ENCODE data around the gene ID3. TPM values are rescaled to one million over a fixed set of nuclear protein-coding genes. Genes with fewer than 3 reads are reported as not detected.

ID3 gene, protein sequence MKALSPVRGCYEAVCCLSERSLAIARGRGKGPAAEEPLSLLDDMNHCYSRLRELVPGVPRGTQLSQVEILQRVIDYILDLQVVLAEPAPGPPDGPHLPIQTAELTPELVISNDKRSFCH
- total RNA-seq, result 21.2 and 23.5 TPM in 2 replicates

GRCh38 chr1:23559136-23559984 lies at the start of gene ID3:
TSS of gene ID3 (minus strand) at chr1:23559501. CDS start at chr1:23559426, 75 bp downstream.
- H3K36me3 Mint-ChIP-seq (ENCODE audit: low read depth), result peaks cover 10% of the 10 kb centered on the region

DNA sequence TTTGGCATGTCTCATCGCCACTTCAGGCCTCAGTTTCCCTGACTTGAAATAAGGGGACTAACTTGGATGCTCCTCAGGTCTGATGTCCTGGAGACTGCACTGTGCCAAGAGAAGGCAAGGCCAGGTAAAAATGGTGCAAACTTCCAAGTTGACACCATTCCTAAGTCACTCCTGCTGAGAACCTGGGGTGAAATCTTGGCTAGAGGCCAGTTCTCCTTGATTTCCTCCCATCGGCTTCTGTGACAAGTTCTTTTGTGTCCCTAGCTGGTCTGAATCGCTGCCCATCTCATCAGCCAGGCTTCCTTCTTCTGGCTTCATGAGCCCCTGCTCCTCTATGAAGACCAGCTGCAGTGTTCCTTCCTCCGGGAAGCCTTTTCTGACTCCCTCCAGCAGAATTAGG lies 48.6 kb upstream of the ID3 start:
- Mint-ChIP-seq H3K4me3 (no peak overlapping the region), H3K36me3 (ENCODE audit: low read depth) (no peaks in the 10 kb centered on the region), H3K4me1 (peaks cover 33% of the 10 kb centered on the region), H3K27me3 (peaks cover 2% of the 10 kb centered on the region), H3K9me3 (no peaks in the 10 kb centered on the region), H3K27ac (no peak overlapping the region)
- intact Hi-C loops (cut with micrococcal nuclease), result no loop called here
- no peak for DNase-seq

More at GRCh38 chr1:23559136-23559984, at the start of gene ID3:
- H3K27ac Mint-ChIP-seq, result peak within 1 kb of the TSS; percentile 86
- intact Hi-C loops (cut with micrococcal nuclease), result loop anchor here (1.0 to 10.0 kb wide), 3 partner anchors 18 to 185 kb away; partner anchors contain the start of gene ELOA
- DNase-seq, result peak; percentile 99
- no peaks in the 10 kb centered on the region for H3K9me3 Mint-ChIP-seq
- peaks cover 57% of the 10 kb centered on the region for H3K4me1 Mint-ChIP-seq
- H3K4me3 Mint-ChIP-seq, result peak within 1 kb of the TSS; percentile 93
- H3K27me3 Mint-ChIP-seq, result peaks cover 31% of the 10 kb centered on the region

- intact Hi-C loops (cut with micrococcal nuclease), result no loop called here
- peak; percentile 78 for DNase-seq
- H3K9me3 Mint-ChIP-seq, result no peaks in the 10 kb centered on the region
- peak overlapping the region; percentile 72 for H3K27ac Mint-ChIP-seq
- no peaks in the 10 kb centered on the region for H3K27me3 Mint-ChIP-seq
- H3K4me1 Mint-ChIP-seq, result peaks cover 53% of the 10 kb centered on the region
- no peaks in the 10 kb centered on the region for H3K36me3 Mint-ChIP-seq (ENCODE audit: low read depth)
- peak overlapping the region; percentile 51 for H3K4me3 Mint-ChIP-seq
Measured at GRCh38 chr1:23601968-23602876, 42.9 kb upstream of the ID3 start.

DNA sequence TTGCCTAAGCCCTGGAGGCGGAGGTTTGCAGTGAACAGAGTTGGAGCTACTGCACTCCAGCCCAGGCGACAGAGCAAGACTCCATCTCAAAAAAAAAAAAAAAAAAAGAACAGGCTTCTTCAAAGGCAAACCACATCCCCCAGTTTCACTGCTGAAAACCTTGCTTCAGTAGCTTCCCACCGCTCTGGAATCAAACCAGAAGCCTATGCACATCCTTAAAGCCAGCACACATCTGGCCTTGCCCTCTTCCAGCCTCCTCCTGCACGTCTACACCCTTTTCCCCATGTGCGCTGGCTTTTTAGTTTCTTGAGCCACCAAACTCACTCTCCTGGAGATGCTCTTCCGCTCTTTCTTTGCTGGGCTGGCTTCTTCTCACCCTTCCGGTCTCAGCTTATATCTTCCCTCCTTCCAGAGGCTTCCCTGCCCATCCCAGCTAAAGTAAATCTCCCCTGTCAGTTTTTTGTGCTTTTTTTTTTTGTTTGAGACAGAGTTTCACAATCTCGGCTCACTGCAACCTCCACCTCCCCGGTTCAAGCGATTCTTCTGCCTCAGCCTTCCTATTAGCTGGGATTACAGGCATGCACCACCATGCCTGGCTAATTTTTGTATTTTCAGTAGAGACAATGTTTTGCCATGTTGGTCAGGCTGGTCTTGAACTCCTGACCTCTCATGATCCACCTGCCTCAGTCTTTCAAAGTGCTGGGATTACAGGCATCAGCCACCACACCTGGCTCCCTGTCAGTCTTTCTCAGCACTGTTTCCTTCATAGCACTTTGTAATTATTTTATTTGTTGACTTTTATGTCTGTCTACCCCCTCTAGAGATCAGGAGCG lies 42.0 kb upstream of the ID3 start:
- intact Hi-C loops (cut with micrococcal nuclease), result no loop called here
- peak; percentile 80 for DNase-seq
- Mint-ChIP-seq H3K36me3 (ENCODE audit: low read depth) (no peaks in the 10 kb centered on the region), H3K9me3 (peaks cover 5% of the 10 kb centered on the region), H3K4me1 (peaks cover 55% of the 10 kb centered on the region), H3K27me3 (no peaks in the 10 kb centered on the region), H3K4me3 (peak overlapping the region; percentile 51), H3K27ac (peak overlapping the region; percentile 72)

- Mint-ChIP-seq H3K9me3 (peaks cover 5% of the 10 kb centered on the region), H3K36me3 (ENCODE audit: low read depth) (no peaks in the 10 kb centered on the region), H3K27me3 (no peaks in the 10 kb centered on the region), H3K27ac (peak overlapping the region; percentile 45), H3K4me1 (peaks cover 57% of the 10 kb centered on the region), H3K4me3 (peak overlapping the region; percentile 47)
- intact Hi-C loops (cut with micrococcal nuclease), result no loop called here
- DNase-seq, result no peak
Measured at GRCh38 chr1:23600283-23600682, 41.0 kb upstream of the ID3 start.

DNA sequence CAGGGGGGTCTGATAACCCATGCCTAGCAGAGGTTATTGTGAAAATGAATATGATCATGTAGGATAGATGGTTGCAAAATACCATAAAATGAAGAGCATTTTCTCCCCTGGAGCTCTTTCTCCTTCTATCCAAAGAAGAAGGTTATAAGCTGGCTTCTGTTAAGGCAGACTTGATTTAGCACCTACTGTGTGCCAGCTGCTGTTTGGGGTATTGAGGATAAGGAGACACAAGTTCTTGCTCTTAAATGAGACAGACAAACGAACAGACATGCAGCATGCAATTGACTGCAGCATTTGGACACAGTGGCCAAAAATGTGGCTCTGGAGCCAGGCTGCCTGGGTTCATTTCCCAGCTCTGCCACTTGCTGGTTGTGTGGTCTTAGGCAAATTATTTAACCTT lies 39.8 kb upstream of the ID3 start:
- Mint-ChIP-seq H3K36me3 (ENCODE audit: low read depth) (no peaks in the 10 kb centered on the region), H3K27ac (no peak overlapping the region), H3K4me3 (no peak overlapping the region), H3K27me3 (no peaks in the 10 kb centered on the region), H3K9me3 (peaks cover 5% of the 10 kb centered on the region), H3K4me1 (peaks cover 63% of the 10 kb centered on the region)
- intact Hi-C loops (cut with micrococcal nuclease), result no loop called here
- no peak for DNase-seq

DNA sequence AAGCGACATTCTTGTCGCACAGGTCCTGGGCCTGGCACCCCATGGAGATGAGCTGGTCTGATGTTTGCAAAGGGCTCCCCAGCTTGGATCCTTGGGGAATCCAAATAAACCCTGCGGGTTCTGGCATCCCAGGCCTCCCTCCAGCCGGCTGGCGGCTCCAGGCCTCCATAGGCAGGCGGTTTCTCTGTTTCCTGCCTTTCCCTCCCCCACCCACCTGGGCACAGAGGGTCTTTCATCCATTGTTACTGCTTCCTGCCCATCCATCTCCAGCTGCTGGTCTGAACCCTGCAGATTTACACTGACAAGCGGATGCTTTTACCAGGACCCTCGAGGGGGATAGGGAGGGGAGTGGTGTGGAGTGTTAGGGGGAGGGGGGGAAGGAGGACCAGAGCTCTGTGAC lies 39.1 kb upstream of the ID3 start:
- intact Hi-C loops (cut with micrococcal nuclease), result no loop called here
- H3K4me3 Mint-ChIP-seq, result no peak overlapping the region
- peaks cover 65% of the 10 kb centered on the region for H3K4me1 Mint-ChIP-seq
- peaks cover 5% of the 10 kb centered on the region for H3K9me3 Mint-ChIP-seq
- no peak for DNase-seq
- H3K27me3 Mint-ChIP-seq, result no peaks in the 10 kb centered on the region
- no peaks in the 10 kb centered on the region for H3K36me3 Mint-ChIP-seq (ENCODE audit: low read depth)
- H3K27ac Mint-ChIP-seq, result no peak overlapping the region

DNA sequence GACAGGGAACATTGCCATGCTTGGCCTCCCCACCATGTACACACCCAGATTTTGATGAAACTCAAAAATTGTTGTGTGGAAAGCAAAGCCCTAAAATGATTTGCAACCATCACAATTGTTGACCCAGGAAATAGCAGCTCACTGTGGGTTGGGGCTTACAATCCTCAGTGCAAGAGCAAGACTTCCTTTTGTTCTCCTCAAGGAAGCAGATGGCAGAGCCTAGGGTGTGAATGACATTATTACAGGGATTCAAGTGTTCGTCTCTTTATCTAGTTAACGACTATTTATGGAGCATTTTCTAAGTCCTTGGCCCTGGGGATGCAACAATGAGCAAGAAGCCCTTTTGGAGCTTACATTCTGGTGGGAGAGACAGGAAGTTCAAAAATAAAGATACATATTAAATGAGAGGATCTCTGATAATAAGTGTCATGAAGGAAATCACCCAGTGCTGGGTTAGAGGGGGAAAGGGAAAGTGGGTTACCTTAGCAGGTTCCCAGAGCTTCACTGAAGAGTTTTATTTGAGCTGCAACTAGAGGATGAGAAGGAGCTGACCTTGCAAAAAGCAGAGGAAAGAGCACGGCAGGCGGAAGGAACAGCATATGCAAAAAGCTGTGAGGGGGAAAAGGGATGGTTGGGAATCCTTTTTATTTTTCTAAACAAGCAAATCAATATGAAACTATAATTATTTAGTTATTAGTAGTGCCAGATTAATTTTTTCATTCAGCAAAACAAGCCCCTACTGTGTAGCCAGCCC lies 38.5 kb upstream of the ID3 start:
- H3K4me1 Mint-ChIP-seq, result peaks cover 64% of the 10 kb centered on the region
- DNase-seq, result no peak
- no peaks in the 10 kb centered on the region for H3K36me3 Mint-ChIP-seq (ENCODE audit: low read depth)
- peak overlapping the region; percentile 18 for H3K27ac Mint-ChIP-seq
- no peaks in the 10 kb centered on the region for H3K27me3 Mint-ChIP-seq
- H3K4me3 Mint-ChIP-seq, result no peak overlapping the region
- H3K9me3 Mint-ChIP-seq, result peaks cover 5% of the 10 kb centered on the region
- intact Hi-C loops (cut with micrococcal nuclease), result no loop called here

DNA sequence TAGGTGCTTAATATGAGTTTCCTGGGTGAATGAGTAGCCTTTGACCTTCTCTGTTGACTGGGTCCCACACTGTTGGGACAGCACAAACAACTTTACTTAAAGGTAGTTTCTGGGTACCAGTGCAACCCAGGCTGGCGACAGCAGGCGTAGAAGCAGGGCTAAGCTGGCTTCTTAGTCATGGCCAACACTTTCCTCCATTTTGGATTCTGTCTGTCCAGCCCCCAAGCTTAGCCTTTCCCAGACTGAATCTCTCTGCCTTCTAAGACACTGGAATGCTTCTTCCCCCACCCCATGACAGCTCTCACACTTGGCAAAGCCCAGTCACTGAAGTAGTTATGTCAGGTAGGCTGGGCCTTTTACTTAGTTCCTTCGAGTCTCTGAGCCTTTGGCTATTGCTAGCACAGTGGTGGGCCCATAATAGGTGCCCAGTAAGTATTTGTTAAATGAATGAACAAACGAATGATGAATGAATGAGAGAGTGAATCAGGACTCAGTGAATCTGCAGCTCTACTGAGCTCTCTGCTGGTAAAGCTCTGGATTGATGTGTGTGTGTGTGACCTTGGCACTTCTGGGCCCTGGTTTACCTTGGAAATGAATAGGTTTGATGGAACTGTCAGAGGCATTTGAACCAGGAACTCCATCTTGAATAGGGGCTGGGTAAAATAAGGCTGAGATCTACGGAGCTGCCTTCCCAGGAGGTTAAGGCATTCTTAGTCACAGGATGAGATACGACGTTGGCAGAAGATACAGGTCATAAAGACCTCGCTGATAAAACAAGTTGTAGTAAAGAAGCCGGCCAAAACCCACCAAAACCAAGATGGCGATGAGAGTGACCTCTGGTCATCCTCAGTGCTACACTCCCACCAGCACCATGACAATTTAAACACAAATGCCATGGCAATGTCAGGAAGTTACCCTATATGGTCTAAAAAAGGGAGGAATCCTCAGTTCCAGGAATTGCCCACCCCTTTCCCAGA lies 37.4 kb upstream of the ID3 start:
- Mint-ChIP-seq H3K36me3 (ENCODE audit: low read depth) (no peaks in the 10 kb centered on the region), H3K4me1 (peaks cover 63% of the 10 kb centered on the region), H3K9me3 (peaks cover 5% of the 10 kb centered on the region), H3K27ac (no peak overlapping the region), H3K4me3 (no peak overlapping the region), H3K27me3 (no peaks in the 10 kb centered on the region)
- DNase-seq, result no peak
- intact Hi-C loops (cut with micrococcal nuclease), result no loop called here

DNA sequence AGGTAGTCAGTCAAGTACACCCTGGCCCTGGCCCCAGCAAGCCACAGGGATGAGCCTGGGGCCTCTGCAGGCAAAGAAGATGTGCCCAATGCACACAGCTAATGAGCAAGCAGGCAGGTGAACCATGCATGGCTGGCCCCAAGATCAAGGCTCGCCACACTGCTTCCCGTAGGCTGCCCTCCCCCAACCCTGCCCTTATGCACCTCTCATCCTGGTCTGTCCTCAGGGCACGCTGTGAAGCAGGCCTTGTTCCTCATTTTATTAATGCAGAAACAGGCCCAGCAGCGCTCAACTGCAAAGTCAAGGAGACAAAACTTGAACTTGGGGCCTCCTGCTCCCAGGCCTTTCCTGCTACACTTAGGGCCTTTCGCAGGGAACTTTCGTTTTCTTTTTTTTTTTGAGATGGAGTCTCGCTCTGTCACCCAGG lies 35.6 kb upstream of the ID3 start:
- intact Hi-C loops (cut with micrococcal nuclease), result no loop called here
- H3K27me3 Mint-ChIP-seq, result no peaks in the 10 kb centered on the region
- peaks cover 5% of the 10 kb centered on the region for H3K9me3 Mint-ChIP-seq
- H3K4me3 Mint-ChIP-seq, result no peak overlapping the region
- H3K27ac Mint-ChIP-seq, result peak overlapping the region; percentile 61
- H3K4me1 Mint-ChIP-seq, result peaks cover 64% of the 10 kb centered on the region
- no peaks in the 10 kb centered on the region for H3K36me3 Mint-ChIP-seq (ENCODE audit: low read depth)
- DNase-seq, result no peak

DNA sequence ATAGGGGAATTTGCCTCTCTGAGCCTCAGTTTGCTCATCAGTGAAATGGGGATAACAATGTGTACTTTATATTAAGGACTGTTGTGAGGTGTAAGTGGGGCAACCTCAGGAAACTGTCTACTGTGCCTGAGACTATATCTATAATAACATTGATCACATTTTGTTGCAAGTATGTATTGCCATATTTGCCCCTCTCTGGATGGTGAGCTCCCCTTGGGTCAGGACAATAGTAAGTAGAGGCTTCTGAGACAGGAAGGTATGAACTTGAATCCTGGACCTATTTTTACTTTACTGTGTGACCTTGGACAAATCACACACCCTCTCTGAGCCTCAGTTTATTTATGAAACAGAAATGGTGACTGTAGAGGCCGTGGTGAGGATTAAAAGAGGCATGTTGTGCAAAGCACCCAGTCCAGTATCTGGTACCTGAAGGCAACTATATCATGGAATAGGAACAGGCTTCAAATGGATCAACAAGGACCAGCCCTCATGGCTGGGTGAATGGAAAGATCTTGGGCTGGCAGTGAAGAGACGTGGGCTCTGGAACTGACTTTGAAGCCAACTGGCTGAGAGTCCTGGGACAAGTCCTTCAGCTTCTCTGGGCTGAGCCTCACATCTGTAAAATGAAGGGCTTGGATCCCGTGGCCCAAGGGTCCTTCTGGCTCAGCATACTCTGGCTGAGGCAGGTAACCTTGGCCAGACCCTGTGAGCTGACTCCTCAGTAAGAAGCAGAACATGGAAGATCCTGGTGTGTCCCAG lies 35.0 kb upstream of the ID3 start:
- Mint-ChIP-seq H3K4me1 (peaks cover 65% of the 10 kb centered on the region), H3K4me3 (no peak overlapping the region), H3K36me3 (ENCODE audit: low read depth) (no peaks in the 10 kb centered on the region), H3K27ac (peak overlapping the region; percentile 61), H3K27me3 (no peaks in the 10 kb centered on the region), H3K9me3 (peaks cover 5% of the 10 kb centered on the region)
- DNase-seq, result no peak
- intact Hi-C loops (cut with micrococcal nuclease), result no loop called here
